OCI-LY7 (cell line): ENCODE data around the gene AOPEP. TPM values are rescaled to one million over a fixed set of nuclear protein-coding genes. Genes with fewer than 3 reads are reported as not detected.

Source experiments
- BruUV-seq: library from RNA; stranded (reverse); fragments of 400-500 nt; replicated peaks from 2 replicates; lab custom pipeline; 2021; lab: Mats Ljungman, UMichigan
- CTCF ChIA-PET: fragments of 300-600 bp; sonication (Branson Sonifier 250); formaldehyde crosslinking; loops from one replicate; lab custom pipeline; 2022; ENCODE audit warnings: antibody characterized with exemption; ENCODE audit not compliant: unreplicated experiment; lab: Charles Lee
- POLR2A ChIA-PET: fragments of 300-600 bp; sonication (Branson Sonifier 250); formaldehyde crosslinking; loops from one replicate; lab custom pipeline; 2022; ENCODE audit warnings: antibody characterized with exemption; lab: Charles Lee
- DNase-seq: peaks from one replicate; pipeline ENCODE4 v3.0.0-alpha.2; 2015; ENCODE audit warnings: low spot score
- H2AFZ ChIP-seq: fragments of 200-600 bp; sonication (generic), shearing (Covaris generic); 2 replicates; pipeline ENCODE4 v1.6.1; 2014; ENCODE audit warnings: mild to moderate bottlenecking, antibody characterized with exemption, low read length, moderate library complexity
- H3K27ac ChIP-seq: fragments of 200-600 bp; sonication (generic); 2 replicates; pipeline ENCODE4 v1.5.1; 2014; ENCODE audit warnings: mixed run types, low read depth, mild to moderate bottlenecking, moderate library complexity, low read length, inconsistent platforms; ENCODE audit not compliant: poor library complexity, severe bottlenecking
- H3K36me3 ChIP-seq: fragments of 200-600 bp; sonication (generic); 2 replicates; pipeline ENCODE4 v1.6.1; 2014; ENCODE audit warnings: mild to moderate bottlenecking, antibody characterized with exemption, low read length, moderate library complexity, mixed read lengths; ENCODE audit not compliant: insufficient read depth
- H3K4me1 ChIP-seq: fragments of 200-600 bp; sonication (generic); 2 replicates; pipeline ENCODE4 v1.5.1; 2014; ENCODE audit warnings: mild to moderate bottlenecking, low read length; ENCODE audit not compliant: insufficient read depth, poor library complexity, severe bottlenecking
- H3K4me2 ChIP-seq: fragments of 200-600 bp; sonication (generic); 2 replicates; pipeline ENCODE4 v1.6.1; 2014; ENCODE audit warnings: mild to moderate bottlenecking, low read length
- H3K4me3 ChIP-seq: fragments of 200-600 bp; sonication (generic); 2 replicates; pipeline ENCODE4 v1.5.1; 2014; ENCODE audit warnings: mild to moderate bottlenecking, low read depth, low read length; ENCODE audit not compliant: poor library complexity, severe bottlenecking
- H3K79me2 ChIP-seq: fragments of 200-600 bp; sonication (generic); 2 replicates; pipeline ENCODE4 v1.6.1; 2016; ENCODE audit warnings: low read depth, mild to moderate bottlenecking, low read length, moderate library complexity, mixed read lengths; ENCODE audit not compliant: insufficient read depth
- H3K9me2 ChIP-seq: fragments of 200-600 bp; sonication (generic); 2 replicates; pipeline ENCODE4 v1.6.1; 2016; ENCODE audit warnings: mild to moderate bottlenecking, low read length, mixed read lengths; ENCODE audit not compliant: insufficient read depth
- H3K9me3 ChIP-seq: fragments of 200-600 bp; sonication (generic); 2 replicates; pipeline ENCODE4 v1.6.1; 2014; ENCODE audit warnings: mild to moderate bottlenecking, mixed run types, low read length, mixed read lengths
- H4K20me1 ChIP-seq: fragments of 200-600 bp; sonication (generic); 2 replicates; pipeline ENCODE4 v1.6.1; 2014; ENCODE audit warnings: mild to moderate bottlenecking, antibody characterized with exemption, low read length, moderate library complexity, mixed read lengths; ENCODE audit not compliant: insufficient read depth
- CTCF ChIP-seq: fragments of 200-600 bp; sonication (generic); conservative IDR thresholded peaks from 2 replicates; pipeline ENCODE4 v1.5.1; 2014; ENCODE audit warnings: mild to moderate bottlenecking, antibody characterized with exemption, low read length, moderate library complexity, mixed read lengths
- EZH2phosphoT487 ChIP-seq: fragments of 200-600 bp; sonication (generic); IDR thresholded peaks from 2 replicates; pipeline ENCODE4 v1.6.1; 2018; ENCODE audit warnings: low read depth, borderline replicate concordance, mild to moderate bottlenecking, mixed run types, antibody characterized with exemption, low read length, moderate library complexity, mixed read lengths
- intact Hi-C: fragments of 100-400 bp; cut with micrococcal nuclease; formaldehyde crosslinking; loops from one replicate; pipeline ENCODE4 v1.10.0; 2022; ENCODE audit not compliant: unreplicated experiment
- total RNA-seq, 2 experiments: library from RNA; depleted of rRNA in 1 of 2; stranded (reverse); fragments of >200 nt in 1 of 2; shearing (Covaris generic) in 1 of 2; gene quantifications; 2 replicates each; pipeline ENCODE4 v1.2.3, GENCODE V29; 2014 to 2022

Gene AOPEP
- total RNA-seq, 2 experiments from 2014 or later = 17.3 to 24.3 TPM

GRCh38 chr9:94696545-94696944 lies 30.0 kb upstream of the AOPEP start:
- H4K20me1 ChIP-seq = no peaks in the 10 kb centered on the region
- no peaks in the 10 kb centered on the region for H3K79me2 ChIP-seq
- no peaks in the 10 kb centered on the region for H3K9me3 ChIP-seq
- H3K4me2 ChIP-seq = no peak overlapping the region
- POLR2A ChIA-PET = interaction anchor here (0.6 kb wide), 1 partner anchor 482 kb away, joined by 3 read pairs; no protein-coding TSS in a partner anchor
- no peak overlapping the region for H2AFZ ChIP-seq
- TF ChIP-seq EZH2phosphoT487 (no peak), CTCF (no peak)
- intact Hi-C loops = no loop called here
- H3K4me3 ChIP-seq = no peak overlapping the region
- no peaks in the 10 kb centered on the region for H3K36me3 ChIP-seq
- no peak overlapping the region for H3K27ac ChIP-seq
- CTCF ChIA-PET = no interaction called here
- BruUV-seq = no TSS peak
- DNase-seq = no peak
- H3K4me1 ChIP-seq = no peaks in the 10 kb centered on the region
- no peaks in the 10 kb centered on the region for H3K9me2 ChIP-seq

GRCh38 chr9:94697972-94698581 lies 28.4 kb upstream of the AOPEP start:
- TF ChIP-seq EZH2phosphoT487 = no peak
- no peak for TF ChIP-seq CTCF
- no peak overlapping the region for H3K4me2 ChIP-seq
- POLR2A ChIA-PET = interaction anchor here (0.5 to 2.1 kb wide), 5 partner anchors 28 to 942 kb away, joined by 3 to 5 read pairs (median 3); partner anchors contain the start of gene AOPEP
- no peaks in the 10 kb centered on the region for H4K20me1 ChIP-seq
- CTCF ChIA-PET = no interaction called here
- no peak overlapping the region for H3K27ac ChIP-seq
- H3K36me3 ChIP-seq = no peaks in the 10 kb centered on the region
- intact Hi-C loops = no loop called here
- H3K9me3 ChIP-seq = no peaks in the 10 kb centered on the region
- no peaks in the 10 kb centered on the region for H3K79me2 ChIP-seq
- H3K9me2 ChIP-seq = no peaks in the 10 kb centered on the region
- H3K4me1 ChIP-seq = no peaks in the 10 kb centered on the region
- no TSS peak for BruUV-seq
- no peak for DNase-seq
- H3K4me3 ChIP-seq = no peak overlapping the region
- no peak overlapping the region for H2AFZ ChIP-seq

DNA sequence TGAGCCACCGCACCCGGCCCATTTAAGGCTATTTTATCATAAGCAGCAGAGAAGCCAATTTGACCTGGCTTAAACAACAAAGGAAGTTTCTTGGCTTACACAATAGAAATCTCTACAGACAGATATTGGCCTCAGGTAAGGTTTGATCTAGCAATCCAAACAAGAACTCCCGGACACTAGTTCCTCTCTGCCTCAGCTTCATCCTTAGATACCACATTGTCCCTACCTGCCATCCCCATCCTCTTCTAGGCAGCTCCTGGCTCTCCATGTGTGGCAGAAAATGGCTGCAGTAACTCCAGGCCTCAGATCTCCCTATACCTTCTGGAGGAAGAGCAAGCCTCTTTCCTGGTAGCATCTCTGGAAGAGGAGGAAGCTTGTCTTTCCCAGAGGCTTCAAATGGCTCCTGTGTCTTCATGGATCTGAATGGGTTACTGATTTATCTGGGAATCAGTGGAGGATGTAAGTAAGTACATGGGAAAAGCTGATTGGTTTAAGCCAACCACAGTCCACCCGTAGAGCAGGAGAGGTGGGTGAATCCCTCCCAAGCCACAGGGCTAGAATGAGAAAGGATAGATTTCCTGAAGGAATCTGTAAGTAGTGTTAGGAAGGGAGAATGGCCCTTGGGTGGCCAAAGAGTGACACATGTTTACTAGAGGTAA lies 26.7 kb upstream of the AOPEP start:
- Histone ChIP-seq H3K4me3 (no peak overlapping the region), H3K79me2 (no peaks in the 10 kb centered on the region), H3K36me3 (no peaks in the 10 kb centered on the region), H3K27ac (no peak overlapping the region), H2AFZ (no peak overlapping the region), H3K4me2 (no peak overlapping the region), H3K9me3 (no peaks in the 10 kb centered on the region), H4K20me1 (no peaks in the 10 kb centered on the region), H3K4me1 (no peaks in the 10 kb centered on the region), H3K9me2 (no peaks in the 10 kb centered on the region)
- TF ChIP-seq CTCF = no peak
- no peak for TF ChIP-seq EZH2phosphoT487
- no TSS peak for BruUV-seq
- ChIA-PET POLR2A (interaction anchor here (0.7 kb wide), 1 partner anchor 69 kb away, joined by 3 read pairs; no protein-coding TSS in a partner anchor), CTCF (no interaction called here)
- intact Hi-C loops = no loop called here
- no peak for DNase-seq
